NCI-H1436 (cell line): ENCODE data around the gene TMEM252.

Experiments
- DNase-seq: peaks from one replicate; lab custom pipeline; 2025; lab: John Stamatoyannopoulos, UW

TMEM252 gene

DNA sequence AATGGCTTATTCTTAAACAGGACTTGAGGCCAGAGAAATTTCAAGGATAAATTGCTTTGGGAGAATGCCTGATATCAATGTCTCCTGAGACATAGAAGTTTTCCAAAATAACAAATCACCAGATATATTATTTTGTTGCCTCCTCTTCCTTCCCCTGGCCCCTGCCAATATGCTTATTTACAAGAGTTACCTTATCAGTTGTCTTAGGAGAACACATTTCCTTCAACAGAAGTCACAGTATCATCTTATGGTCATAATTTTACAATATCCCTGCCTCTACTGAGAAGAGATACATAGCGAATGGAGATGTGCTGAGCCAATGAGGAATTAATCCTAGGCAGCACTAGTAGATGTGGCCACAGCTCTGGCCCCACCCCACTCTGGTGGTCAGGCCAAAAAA, 43.1 kb downstream of the TMEM252 start:
- no peak for DNase-seq

DNA sequence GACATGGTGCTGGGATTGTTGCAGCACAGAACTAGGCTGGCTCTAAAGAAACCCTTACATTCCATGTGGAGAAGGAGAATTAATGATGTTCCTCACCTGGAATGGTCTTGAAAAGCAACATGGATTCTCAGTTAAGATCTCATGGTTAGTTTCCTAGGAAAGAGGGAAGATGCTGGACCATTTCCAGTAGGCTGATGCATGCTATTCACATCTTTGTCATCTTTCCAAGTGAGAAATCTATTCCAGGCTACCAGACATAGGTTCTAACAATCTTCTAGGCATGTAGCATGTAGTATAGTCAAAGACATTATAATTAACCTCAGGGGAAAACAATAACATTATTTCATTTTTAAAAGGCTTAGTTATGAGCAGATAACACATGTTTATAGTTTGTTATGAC, 44.3 kb downstream of the TMEM252 start:
- DNase-seq, result no peak

DNA sequence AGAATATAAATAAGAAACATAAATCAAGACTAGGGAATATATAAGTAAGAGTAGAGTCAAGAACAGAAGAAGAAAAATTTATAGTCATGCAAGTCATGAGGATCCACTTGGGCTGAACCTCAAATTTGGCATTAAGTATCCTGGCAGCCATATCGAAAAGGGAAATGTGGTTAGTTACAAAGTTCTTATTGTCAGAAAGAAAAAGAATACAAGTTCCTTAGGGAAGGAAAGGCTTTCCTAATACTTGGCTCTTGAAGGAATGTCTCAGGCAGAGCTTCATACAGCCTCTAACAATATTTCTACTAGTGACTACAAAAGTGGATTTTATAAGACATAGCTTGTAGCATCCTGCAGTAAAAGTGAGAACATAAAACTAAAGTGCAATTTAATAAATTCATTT, 45.4 kb downstream of the TMEM252 start:
- no peak for DNase-seq

DNA sequence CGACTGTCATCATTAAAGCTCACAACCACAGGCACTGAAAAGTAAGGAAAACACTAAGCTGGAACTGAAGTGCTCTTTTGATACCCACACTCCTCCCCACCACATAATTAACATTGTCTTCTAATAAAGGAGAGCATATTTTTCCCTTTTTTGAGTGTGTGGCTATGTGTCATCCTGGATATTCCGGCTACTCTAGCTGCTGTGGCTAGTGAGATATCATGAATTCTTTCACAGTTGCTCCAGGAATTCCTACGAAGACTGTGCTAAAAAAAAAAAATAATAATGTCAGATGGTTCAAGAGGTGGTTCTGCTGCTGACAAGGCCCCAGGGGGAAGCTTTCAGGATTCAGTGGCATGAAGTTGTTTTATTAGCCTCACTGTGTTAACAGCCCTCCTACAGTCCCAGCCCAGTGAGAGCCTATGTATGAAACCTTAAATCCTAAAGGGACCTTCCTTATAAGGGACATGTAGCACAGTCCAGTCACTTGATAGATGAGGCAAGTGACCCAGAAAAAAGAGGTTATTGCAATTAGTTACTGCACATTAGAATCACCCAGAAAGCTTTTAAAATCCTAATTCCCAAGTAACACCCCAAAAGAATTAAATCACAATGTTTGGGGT, 46.6 kb downstream of the TMEM252 start:
- no peak for DNase-seq

DNA sequence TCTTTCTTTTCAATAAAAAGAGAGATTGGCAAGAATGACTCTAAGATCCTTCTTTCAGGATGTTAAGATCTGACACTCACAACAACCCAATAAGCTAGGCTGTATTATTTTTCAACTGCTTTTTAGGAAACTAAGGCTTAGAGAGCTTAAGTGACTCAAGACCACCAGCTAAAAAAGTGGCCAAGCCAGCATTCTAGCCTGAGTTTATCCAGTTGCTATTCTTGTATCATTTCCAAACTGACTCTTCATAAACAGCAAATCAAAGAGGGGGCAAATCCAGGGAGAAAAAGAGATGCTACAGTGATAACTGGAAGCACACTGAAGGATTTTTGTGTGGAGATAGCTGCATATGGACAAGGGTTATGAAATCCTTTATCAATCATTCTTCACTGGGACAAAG, 47.1 kb downstream of the TMEM252 start:
- DNase-seq, result no peak

DNA sequence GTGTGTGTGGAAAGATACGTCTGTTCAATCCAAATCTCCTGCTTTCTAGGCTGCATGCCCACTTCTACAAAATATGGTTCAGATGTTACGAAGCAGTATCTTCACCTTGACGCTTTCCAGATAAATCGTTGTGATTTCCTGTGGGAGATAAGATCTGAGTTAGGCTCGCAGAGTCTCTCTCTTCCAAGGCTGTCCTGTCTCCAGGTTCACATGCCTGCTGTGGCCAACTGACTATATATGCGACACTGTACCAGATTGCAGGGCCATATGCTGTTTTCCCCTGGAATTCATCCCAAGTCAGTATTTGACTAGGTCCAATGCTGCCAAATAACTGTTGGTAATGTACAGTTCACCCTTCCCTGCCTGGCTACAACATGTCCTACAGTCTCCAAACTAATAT, 47.9 kb downstream of the TMEM252 start:
- DNase-seq, result no peak

DNA sequence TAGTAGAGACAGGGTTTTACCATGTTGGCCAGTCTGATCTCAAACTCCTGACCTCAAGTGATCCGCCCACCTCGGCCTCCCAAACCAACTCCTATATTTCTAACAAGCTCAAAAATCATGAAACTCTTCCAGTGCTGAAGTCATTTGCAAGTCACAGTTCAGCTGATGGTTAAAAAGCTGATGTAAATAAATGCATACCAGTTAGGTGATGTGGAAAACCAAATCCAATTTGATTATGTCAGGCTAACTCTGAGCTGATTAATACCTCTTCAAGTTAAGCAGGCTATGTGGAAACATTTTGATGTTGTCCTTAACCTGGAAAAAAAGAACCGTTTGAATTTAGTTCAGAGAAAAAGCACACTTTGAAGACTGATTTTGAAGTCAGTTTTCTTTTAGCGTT, 51.0 kb downstream of the TMEM252 start:
- DNase-seq, result no peak

DNA sequence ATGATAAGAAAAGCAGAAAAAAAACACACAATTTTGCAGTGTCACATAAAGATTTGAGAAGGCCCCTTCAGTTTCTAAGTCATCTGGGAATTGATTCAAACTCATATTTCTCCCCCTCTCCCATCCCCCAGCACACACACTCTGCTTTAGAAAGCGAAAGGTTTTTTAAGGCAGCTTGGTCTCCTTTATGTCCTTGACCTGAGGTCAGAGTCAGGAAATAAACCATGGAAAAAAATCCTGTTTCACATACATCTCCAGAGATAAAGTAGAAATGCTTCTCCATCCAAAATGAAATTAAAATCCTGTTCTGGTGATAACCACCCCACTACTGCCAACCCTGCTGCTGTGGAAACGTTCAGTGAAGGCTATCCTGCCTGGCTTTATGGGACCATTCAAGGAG, 52.6 kb downstream of the TMEM252 start:
- no peak for DNase-seq
